ES-I3 (cell line): ENCODE measurements around the gene CCDC154.
"Not testable (repeated sequence)": the region's sequence is repeated elsewhere in the genome, so short reads cannot be mapped to it uniquely, and the experiment has no call there.

Experiments
- H3K36me3 ChIP-seq: 2 replicates; pipeline ENCODE4 v1.6.1; 2013; ENCODE audit warnings: mild to moderate bottlenecking, low read length, control low read depth, moderate library complexity; ENCODE audit not compliant: insufficient read depth
- H3K4me1 ChIP-seq: 2 replicates; pipeline ENCODE4 v1.6.1; 2013; ENCODE audit warnings: mild to moderate bottlenecking, control low read depth, low read length; ENCODE audit not compliant: insufficient read depth
- H3K9ac ChIP-seq: 2 replicates; pipeline ENCODE4 v1.6.1; 2013; ENCODE audit warnings: low read depth, mild to moderate bottlenecking, low read length, moderate library complexity
- H3K9me3 ChIP-seq: 2 replicates; pipeline ENCODE4 v1.6.1; 2013; ENCODE audit warnings: mild to moderate bottlenecking, low read length, moderate library complexity; ENCODE audit not compliant: control insufficient read depth, insufficient read depth

Gene CCDC154

GRCh38 chr16:1441391-1441829 is 2.9 kb downstream of the CCDC154 start:
- no peaks in the 10 kb centered on the region for H3K36me3 ChIP-seq
- H3K4me1 ChIP-seq, result no peaks in the 10 kb centered on the region
- H3K9ac ChIP-seq, result no peak overlapping the region
- no peaks in the 10 kb centered on the region for H3K9me3 ChIP-seq

- not testable (repeated sequence) for H3K9me3 ChIP-seq, H3K36me3 ChIP-seq, H3K4me1 ChIP-seq, H3K9ac ChIP-seq
Measured at GRCh38 chr16:1439699-1440074, 4.7 kb downstream of the CCDC154 start.

GRCh38 chr16:1439058-1439698 is 5.2 kb downstream of the CCDC154 start:
- no peaks in the 10 kb centered on the region for H3K4me1 ChIP-seq
- no peaks in the 10 kb centered on the region for H3K9me3 ChIP-seq
- no peak overlapping the region for H3K9ac ChIP-seq
- no peaks in the 10 kb centered on the region for H3K36me3 ChIP-seq

- Histone ChIP-seq H3K4me1 (no peaks in the 10 kb centered on the region), H3K9me3 (no peaks in the 10 kb centered on the region), H3K36me3 (no peaks in the 10 kb centered on the region), H3K9ac (no peak overlapping the region)
Measured at GRCh38 chr16:1438229-1439057, 5.9 kb downstream of the CCDC154 start.

GRCh38 chr16:1437606-1438005 is 6.8 kb downstream of the CCDC154 start:
- Histone ChIP-seq H3K9ac (no peak overlapping the region), H3K4me1 (no peaks in the 10 kb centered on the region), H3K9me3 (no peaks in the 10 kb centered on the region)

GRCh38 chr16:1436731-1437355 is 7.5 kb downstream of the CCDC154 start:
- Histone ChIP-seq H3K4me1 (no peaks in the 10 kb centered on the region), H3K36me3 (no peaks in the 10 kb centered on the region), H3K9me3 (no peaks in the 10 kb centered on the region), H3K9ac (no peak overlapping the region)

More at GRCh38 chr16:1437606-1438005, 6.8 kb downstream of the CCDC154 start:
- H3K36me3 ChIP-seq, result no peaks in the 10 kb centered on the region

GRCh38 chr16:1435921-1436697 is 8.2 kb downstream of the CCDC154 start:
- Histone ChIP-seq H3K4me1 (no peaks in the 10 kb centered on the region), H3K36me3 (no peaks in the 10 kb centered on the region), H3K9ac (no peak overlapping the region), H3K9me3 (no peaks in the 10 kb centered on the region)

GRCh38 chr16:1434644-1435592 is 9.4 kb downstream of the CCDC154 start:
- H3K36me3 ChIP-seq, result no peaks in the 10 kb centered on the region
- no peaks in the 10 kb centered on the region for H3K4me1 ChIP-seq
- H3K9ac ChIP-seq, result no peak overlapping the region
- no peaks in the 10 kb centered on the region for H3K9me3 ChIP-seq

GRCh38 chr16:1433756-1434155 is 10.6 kb downstream of the CCDC154 start:
- no peaks in the 10 kb centered on the region for H3K4me1 ChIP-seq
- no peaks in the 10 kb centered on the region for H3K36me3 ChIP-seq
- no peak overlapping the region for H3K9ac ChIP-seq

GRCh38 chr16:1433263-1433560 is 11.1 kb downstream of the CCDC154 start:
- Histone ChIP-seq H3K9me3 (no peaks in the 10 kb centered on the region), H3K36me3 (no peaks in the 10 kb centered on the region), H3K9ac (no peak overlapping the region), H3K4me1 (no peaks in the 10 kb centered on the region; the same call in 1 of the 2 replicates)

More at GRCh38 chr16:1433756-1434155, 10.6 kb downstream of the CCDC154 start:
- H3K9me3 ChIP-seq, result no peaks in the 10 kb centered on the region

- no peaks in the 10 kb centered on the region for H3K36me3 ChIP-seq
- no peak overlapping the region for H3K9ac ChIP-seq
- no peaks in the 10 kb centered on the region; the same call in 1 of the 2 replicates for H3K4me1 ChIP-seq
- no peaks in the 10 kb centered on the region for H3K9me3 ChIP-seq
Measured at GRCh38 chr16:1432388-1433262, 11.7 kb downstream of the CCDC154 start.

- Histone ChIP-seq H3K36me3 (no peaks in the 10 kb centered on the region), H3K9me3 (no peaks in the 10 kb centered on the region), H3K4me1 (no peaks in the 10 kb centered on the region; the same call in 1 of the 2 replicates), H3K9ac (no peak overlapping the region)
Measured at GRCh38 chr16:1431497-1432270, 12.7 kb downstream of the CCDC154 start.
